WI38 (cell line): ENCODE measurements around the gene TAAR1.
"Not testable (repeated sequence)": the region's sequence is repeated elsewhere in the genome, so short reads cannot be mapped to it uniquely, and the experiment has no call there.

Experiments
- H3K4me3 ChIP-seq: 2 replicates; pipeline ENCODE4 v1.5.1; 2011; ENCODE audit warnings: low read depth, mild to moderate bottlenecking, control low read depth, low read length
- CTCF ChIP-seq: IDR thresholded peaks from 2 replicates; pipeline ENCODE4 v1.5.1; 2012; ENCODE audit warnings: low read depth, mild to moderate bottlenecking, control low read depth, low read length

The TAAR1 gene

GRCh38 chr6:132611616-132612015, 47.4 kb downstream of the TAAR1 start:
- TF ChIP-seq CTCF, result no peak
- no peak overlapping the region for H3K4me3 ChIP-seq

GRCh38 chr6:132607544-132608233, 51.3 kb downstream of the TAAR1 start:
- no peak overlapping the region for H3K4me3 ChIP-seq
- no peak for TF ChIP-seq CTCF

GRCh38 chr6:132604635-132605152, 54.3 kb downstream of the TAAR1 start:
- no peak overlapping the region for H3K4me3 ChIP-seq
- no peak for TF ChIP-seq CTCF

- H3K4me3 ChIP-seq, result not testable (repeated sequence)
These were observed 58.1 kb downstream of the TAAR1 start for GRCh38 chr6:132600900-132601299.

- TF ChIP-seq CTCF, result 0 out of 2 replicates have a peak, but pooled peaks have one; percentile 6
- H3K4me3 ChIP-seq, result no peak overlapping the region
These were observed 60.5 kb downstream of the TAAR1 start for GRCh38 chr6:132598473-132598872.

GRCh38 chr6:132596201-132596600, 62.8 kb downstream of the TAAR1 start:
- no peak for TF ChIP-seq CTCF
- no peak overlapping the region for H3K4me3 ChIP-seq
